Colonic mucosa (tissue), 4 donors: ENCODE data around the gene ARHGAP28. TPM values are rescaled to one million over a fixed set of nuclear protein-coding genes. Genes with fewer than 3 reads are reported as not detected.

Source experiments
- DNase-seq: peaks from one replicate; pipeline ENCODE4 v3.0.0-alpha.2; 2020
- H3K27ac ChIP-seq: fragments of 200-600 bp; one replicate; pipeline ENCODE4 v1.8.0; 2021
- H3K27me3 ChIP-seq: fragments of 200-600 bp; one replicate; pipeline ENCODE4 v1.8.0; 2021
- H3K36me3 ChIP-seq: fragments of 200-600 bp; one replicate; pipeline ENCODE4 v1.8.0; 2021
- H3K4me1 ChIP-seq: fragments of 200-600 bp; one replicate; pipeline ENCODE4 v1.8.0; 2021; ENCODE audit warnings: mild to moderate bottlenecking
- H3K4me3 ChIP-seq: fragments of 200-600 bp; one replicate; pipeline ENCODE4 v1.8.0; 2021
- H3K9ac ChIP-seq, 2 donors: one replicate each; pipeline ENCODE4 v1.7.0; 2013; ENCODE audit warnings: control low read depth in 2 of 2, low read depth in 2 of 2, low read length in 2 of 2
- H3K9me3 ChIP-seq: fragments of 200-600 bp; one replicate; pipeline ENCODE4 v1.8.0; 2021
- CTCF ChIP-seq: fragments of 200-600 bp; IDR thresholded peaks from one replicate; pipeline ENCODE4 v1.8.0; 2022; ENCODE audit warnings: antibody characterized with exemption, mild to moderate bottlenecking
- intact Hi-C: fragments of 100-400 bp; cut with DNase I; formaldehyde crosslinking; loops from one replicate; pipeline ENCODE4 v1.14.1; 2022
- total RNA-seq, 2 donors: library from RNA; stranded (reverse); fragmentation: NEBNext Ultra II Directional in 1 of 2; extraction: Animal tissue kit (Norgen Biotek cat#: 25700) in 1 of 2; gene quantifications; one replicate each; pipeline ENCODE4 v1.2.1, GENCODE V29; 2021
- donor health status: healthy.
- donor health status: DM: no; HTN: no; CAD: no.
- donor health status: DM: no; HTN: no; CAD: no.

ARHGAP28 gene
- total RNA-seq, 2 donors from 2014 or later = 1.9 to 2.9 TPM

DNA sequence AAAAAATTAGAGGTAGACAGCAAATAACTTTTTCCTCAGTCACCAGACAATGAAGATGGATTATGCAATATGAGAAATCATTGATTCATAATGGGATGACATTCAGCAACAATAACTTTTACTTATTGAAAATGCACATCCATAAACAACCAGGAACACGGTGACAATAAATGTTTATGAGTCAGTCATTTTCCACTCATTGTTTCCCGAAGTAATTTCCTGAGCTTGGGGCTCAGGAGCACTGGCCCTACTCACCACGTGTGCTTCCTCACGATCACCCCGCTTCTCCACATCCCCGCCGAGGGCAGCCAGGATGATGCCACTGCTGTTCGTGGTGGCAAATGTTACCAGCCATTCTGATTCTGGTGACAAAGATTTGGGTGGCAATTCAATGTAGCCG lies 231.8 kb downstream of the ARHGAP28 start:
- intact Hi-C loops = no loop called here
- Histone ChIP-seq H3K4me3 (no peak overlapping the region), H3K27me3 (no peaks in the 10 kb centered on the region), H3K27ac (no peak overlapping the region), H3K36me3 (no peaks in the 10 kb centered on the region), H3K9ac (no peak overlapping the region), H3K4me1 (no peaks in the 10 kb centered on the region), H3K9me3 (no peaks in the 10 kb centered on the region)
- no peak for TF ChIP-seq CTCF
- no peak for DNase-seq

DNA sequence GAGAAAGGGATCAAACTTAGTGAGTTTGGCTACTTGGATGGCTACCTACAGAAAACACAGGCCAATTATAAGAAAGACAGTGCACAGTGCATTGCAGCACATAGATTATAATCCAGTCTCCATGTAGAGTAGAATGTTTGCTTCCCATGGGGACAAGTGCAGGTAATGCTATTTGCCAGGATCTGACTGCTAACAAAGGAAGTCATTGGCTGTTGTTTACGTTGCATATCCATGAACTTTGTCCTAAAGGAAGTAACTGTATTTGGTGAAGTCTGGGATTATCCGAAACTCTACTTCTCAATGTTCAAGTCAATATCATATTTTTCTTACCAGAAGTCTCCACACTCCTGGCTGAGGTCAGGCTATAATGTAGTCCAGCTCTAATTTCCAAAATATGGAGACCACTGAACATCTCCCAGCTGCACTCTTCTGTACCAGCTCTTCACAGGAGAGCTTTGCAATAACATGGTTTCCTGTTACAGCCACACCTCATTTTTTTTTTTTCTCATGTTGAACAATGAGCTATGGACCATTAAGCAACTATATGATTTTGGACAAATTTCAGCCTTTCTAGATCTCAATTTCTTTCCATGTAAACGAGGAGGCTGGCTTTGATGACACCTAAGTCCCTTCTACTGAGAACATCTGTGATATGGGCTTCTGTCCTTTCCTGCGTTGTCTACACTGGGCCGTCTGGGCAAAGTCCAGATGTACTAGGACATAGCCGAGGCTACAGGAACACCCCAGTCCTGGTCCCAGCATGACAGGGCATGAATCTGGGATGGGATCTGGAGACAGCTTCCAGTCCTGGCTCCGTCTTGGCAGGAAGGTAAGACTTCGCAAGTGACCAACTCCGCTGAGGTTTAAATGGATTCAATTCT lies 233.3 kb downstream of the ARHGAP28 start:
- no peak for DNase-seq

GRCh38 chr18:6963452-6964097 lies 234.1 kb downstream of the ARHGAP28 start:
- Histone ChIP-seq H3K9ac (no peak overlapping the region), H3K36me3 (no peaks in the 10 kb centered on the region), H3K4me1 (no peaks in the 10 kb centered on the region), H3K27ac (peak overlapping the region; percentile 48), H3K27me3 (no peaks in the 10 kb centered on the region), H3K4me3 (no peak overlapping the region), H3K9me3 (no peaks in the 10 kb centered on the region)
- intact Hi-C loops = no loop called here
- TF ChIP-seq CTCF = no peak
- no peak for DNase-seq

More for the DNA sequence above, 233.3 kb downstream of the ARHGAP28 start:
- H3K9ac ChIP-seq = no peak overlapping the region
- intact Hi-C loops = no loop called here
- no peaks in the 10 kb centered on the region for H3K9me3 ChIP-seq
- TF ChIP-seq CTCF = no peak
- peak overlapping the region; percentile 48 for H3K27ac ChIP-seq
- H3K27me3 ChIP-seq = no peaks in the 10 kb centered on the region
- H3K4me3 ChIP-seq = no peak overlapping the region
- no peaks in the 10 kb centered on the region for H3K36me3 ChIP-seq
- no peaks in the 10 kb centered on the region for H3K4me1 ChIP-seq
